Inferior parietal cortex (tissue), 1 donor: ENCODE measurements around the gene GALNT7.
A peak's percentile ranks its signal among the peaks of the same experiment; 100 is the strongest.
"Not testable (repeated sequence)": the region's sequence is repeated elsewhere in the genome, so short reads cannot be mapped to it uniquely, and the experiment has no call there.

Experiments used
- DNase-seq: peaks from one replicate; pipeline ENCODE4 v3.0.0-alpha.2; 2016; ENCODE audit errors: extremely low spot score

GALNT7 gene, protein sequence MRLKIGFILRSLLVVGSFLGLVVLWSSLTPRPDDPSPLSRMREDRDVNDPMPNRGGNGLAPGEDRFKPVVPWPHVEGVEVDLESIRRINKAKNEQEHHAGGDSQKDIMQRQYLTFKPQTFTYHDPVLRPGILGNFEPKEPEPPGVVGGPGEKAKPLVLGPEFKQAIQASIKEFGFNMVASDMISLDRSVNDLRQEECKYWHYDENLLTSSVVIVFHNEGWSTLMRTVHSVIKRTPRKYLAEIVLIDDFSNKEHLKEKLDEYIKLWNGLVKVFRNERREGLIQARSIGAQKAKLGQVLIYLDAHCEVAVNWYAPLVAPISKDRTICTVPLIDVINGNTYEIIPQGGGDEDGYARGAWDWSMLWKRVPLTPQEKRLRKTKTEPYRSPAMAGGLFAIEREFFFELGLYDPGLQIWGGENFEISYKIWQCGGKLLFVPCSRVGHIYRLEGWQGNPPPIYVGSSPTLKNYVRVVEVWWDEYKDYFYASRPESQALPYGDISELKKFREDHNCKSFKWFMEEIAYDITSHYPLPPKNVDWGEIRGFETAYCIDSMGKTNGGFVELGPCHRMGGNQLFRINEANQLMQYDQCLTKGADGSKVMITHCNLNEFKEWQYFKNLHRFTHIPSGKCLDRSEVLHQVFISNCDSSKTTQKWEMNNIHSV

GRCh38 chr4:173168396-173169177 lies at the start of gene GALNT7:
Gene GALNT7 (plus strand): TSS chr4:173168811. CDS start chr4:173168836, 25 bp downstream.
- no peak for DNase-seq

DNA sequence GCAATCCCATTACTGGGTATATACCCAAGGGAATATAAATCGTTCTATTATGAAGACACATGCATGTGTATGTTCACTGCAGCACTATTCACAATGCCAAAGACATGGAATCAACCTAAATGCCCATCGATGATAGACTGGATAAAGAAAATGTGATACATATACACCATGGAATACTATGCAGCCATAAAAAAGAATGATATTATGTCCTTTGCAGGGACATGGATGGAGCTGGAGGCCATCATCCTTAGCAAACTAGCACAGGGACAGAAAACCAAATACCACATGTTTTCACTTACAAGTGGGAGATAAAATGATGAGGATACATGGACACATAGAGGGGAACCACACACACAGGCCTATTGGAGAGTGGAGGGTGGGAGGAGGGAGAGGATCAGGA lies 49.8 kb upstream of the GALNT7 start:
- DNase-seq, result not testable (repeated sequence)

- no peak for DNase-seq
Observed at GRCh38 chr4:173119818-173120217, 48.8 kb upstream of the GALNT7 start.

DNA sequence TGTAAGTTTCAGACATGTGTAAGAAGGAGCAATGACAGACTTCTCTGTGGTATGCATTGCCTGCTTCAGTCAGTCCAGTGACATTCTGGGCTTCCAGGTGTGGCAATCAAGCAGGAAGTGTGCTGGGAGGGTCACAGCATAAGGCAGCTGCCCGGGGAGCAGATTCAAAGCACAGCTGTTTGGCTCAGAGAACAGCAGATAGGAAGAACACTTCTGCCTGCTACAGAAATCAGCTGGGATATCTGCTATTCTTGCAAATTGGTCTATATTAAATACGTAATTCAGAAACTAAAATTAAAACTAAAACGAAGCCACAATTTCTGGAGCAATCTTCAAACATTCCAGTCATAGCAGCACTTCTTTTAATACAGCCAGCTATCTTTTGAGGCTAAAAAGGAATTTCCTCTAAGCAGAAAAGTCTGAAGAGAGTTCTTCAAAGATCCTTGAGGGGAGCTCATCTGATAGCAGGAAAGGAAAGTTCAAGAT lies 47.5 kb upstream of the GALNT7 start:
- DNase-seq, result no peak

DNA sequence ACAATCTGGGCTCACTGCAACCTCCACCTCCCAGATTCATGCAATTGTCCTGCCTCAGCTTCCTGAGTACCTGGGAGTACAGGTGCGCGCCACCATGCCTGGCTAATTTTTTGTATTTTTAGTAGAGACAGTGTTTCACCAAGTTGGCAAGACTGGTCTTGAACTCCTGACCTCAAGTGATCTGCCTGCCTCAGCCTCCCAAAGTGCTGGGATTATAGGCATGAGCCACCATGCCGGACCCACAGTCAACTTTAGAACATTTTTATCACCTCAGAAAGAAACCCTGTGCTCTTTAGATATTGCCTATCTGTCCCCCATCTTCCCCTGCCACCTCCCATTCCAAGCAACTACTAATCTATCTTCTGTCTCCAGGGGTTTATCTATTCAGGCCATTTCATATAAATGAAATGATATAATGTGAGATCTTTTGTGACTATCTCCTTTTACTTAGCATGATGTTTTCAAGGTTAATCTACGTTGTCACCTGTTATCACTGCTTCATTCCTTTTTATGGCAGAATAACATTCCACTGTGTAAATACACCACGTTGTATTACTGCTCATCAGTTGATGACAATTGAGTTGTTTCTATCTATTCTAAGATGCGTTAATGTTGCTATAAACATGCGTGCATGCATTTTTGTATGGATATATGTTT lies 44.3 kb upstream of the GALNT7 start:
- no peak for DNase-seq

GRCh38 chr4:173125216-173125812 lies 43.3 kb upstream of the GALNT7 start:
- DNase-seq, result no peak

GRCh38 chr4:173128199-173128890 lies 40.3 kb upstream of the GALNT7 start:
- no peak for DNase-seq

DNA sequence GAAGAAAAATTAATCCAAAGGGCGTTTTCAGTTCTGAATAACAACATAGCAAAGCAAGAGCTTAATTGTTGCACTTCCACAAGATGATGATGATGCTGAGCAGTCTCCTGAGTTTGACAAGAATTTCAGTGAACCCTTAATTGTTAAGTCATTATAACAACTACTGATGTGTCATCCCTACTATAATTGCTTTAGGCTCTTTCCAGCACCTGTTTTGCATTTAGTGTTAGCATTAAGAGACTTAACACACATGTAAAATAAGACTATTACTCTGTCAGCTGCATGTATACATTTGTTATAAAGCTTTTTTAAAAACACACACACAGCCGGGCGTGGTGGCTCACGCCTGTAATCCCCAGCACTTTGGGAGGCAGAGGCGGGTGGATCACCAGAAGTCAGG lies 37.9 kb upstream of the GALNT7 start:
- DNase-seq, result no peak

DNA sequence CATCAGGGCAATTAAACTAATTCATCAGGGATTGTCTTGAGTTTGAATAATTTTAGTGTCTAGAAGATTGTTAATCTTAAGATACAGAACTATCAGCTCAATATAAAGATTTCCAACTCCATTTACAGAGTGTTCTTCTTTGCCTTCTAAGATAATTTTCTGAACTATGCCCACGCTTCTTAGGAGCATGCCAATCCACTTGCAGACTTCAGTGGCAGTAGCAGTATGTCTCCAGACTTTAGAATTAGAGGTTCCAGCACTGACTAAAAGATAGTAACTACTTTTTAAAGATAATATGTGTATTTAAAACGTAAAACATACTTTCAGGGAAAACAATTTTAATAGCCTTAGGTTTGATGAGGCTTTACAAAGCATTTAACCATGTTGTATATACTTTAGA lies 34.2 kb upstream of the GALNT7 start:
- DNase-seq, result no peak

DNA sequence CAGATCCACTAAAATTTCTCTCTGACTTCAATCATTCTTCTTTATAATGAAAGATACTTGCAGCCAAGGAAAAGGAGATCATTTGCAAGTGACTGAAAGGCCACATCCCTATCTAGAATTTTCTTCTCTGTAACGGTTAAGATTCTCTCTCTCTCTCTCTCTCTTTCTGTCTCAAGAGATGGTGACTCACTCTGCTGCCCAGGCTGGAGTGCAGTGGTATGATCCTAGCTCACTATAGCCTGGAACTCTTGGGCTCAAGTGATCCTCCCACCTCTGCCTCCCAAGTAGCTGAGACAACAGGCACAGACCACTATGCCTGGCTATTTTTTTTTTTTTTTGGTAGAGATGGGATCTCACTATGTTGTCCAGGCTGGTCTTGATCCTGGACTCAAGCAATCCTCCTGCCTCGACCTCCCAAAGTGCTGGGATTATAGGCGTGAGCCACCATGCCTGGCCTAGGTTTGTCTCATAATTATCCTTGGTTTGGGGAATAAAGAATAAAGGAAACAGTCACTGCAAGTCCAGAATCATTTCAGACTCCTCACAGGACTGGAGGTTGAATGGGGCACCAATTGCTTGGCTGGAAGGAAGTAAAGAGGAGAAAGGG lies 33.3 kb upstream of the GALNT7 start:
- DNase-seq, result no peak

DNA sequence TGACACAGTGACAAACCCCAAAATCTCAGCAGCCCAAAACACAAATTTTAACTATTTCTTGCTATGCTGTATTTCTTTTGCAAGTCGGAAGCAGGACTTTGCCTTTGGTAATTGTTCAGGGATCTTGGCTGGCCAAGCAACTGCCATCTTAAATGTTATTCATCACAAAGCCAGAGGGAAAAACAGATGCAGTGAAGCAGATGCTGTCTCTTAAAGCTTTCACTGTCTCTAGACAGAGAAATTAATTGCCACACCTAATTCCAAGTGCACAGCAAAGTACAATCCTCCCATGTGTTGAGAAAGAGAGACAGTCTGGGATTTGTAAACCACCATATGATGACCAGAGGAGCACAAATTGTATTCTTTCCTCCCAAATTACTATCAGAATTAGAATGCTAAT lies 30.0 kb upstream of the GALNT7 start:
- DNase-seq, result no peak

DNA sequence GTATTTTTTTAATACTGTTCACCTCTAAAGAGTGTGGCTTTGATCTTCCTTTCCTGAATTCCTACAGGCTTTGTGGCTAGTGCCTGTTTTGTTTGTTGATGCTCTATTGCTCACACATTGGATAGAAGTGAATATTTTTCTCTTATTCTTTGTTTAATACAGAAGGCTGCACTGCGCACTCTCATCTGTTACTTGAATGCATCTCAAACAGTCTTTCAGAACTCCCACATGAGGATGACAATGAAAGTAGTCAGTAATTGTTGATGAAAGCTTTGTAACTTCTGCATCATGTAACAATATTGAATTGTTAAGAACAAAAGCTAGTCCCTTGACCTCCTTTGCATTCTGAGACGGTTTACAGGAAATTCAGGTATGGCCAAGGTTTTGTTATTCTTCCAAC lies 29.1 kb upstream of the GALNT7 start:
- DNase-seq, result peak; percentile 44

DNA sequence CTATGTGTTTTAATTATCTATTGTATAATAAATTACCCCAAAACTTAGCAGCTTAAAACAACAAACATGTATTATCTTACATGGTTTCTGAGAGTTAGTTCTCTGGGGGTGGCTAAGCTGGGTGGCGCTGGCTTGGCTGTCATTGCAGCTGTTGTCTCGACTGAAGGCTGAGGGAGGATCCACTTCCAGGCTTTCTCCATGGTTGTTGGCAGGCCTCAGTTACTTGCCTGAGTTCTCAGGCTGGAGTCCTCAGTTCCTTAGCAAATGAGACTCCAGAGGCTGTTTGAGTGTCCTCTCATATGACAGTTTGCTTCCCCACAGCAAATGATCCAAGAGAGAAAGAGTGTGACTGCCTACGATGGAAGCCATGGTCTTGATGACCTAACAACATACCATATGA lies 23.5 kb upstream of the GALNT7 start:
- no peak for DNase-seq

- DNase-seq, result no peak
Observed at GRCh38 chr4:173146456-173146855, 22.2 kb upstream of the GALNT7 start.

DNA sequence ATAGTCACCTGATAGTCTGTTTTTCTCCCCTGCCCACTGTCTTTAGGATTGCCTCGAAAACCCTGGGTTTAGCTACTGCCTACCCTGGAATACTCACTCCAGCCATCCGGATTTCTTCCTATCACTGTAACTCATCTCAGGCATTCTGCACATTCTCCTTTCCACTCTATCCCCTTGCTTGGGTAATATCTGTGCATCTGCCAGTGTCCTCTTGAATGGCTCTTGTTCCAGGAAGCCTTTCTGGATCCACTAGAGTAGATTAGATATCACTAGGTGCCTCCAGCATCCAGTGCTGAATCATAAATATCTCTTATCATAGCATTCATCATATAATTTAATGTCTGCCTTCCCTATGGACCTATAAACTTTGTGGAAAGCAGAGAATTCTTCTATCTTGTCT lies 17.1 kb upstream of the GALNT7 start:
- no peak for DNase-seq

GRCh38 chr4:173152104-173152503 lies 16.5 kb upstream of the GALNT7 start:
- DNase-seq, result no peak

GRCh38 chr4:173153445-173153844 lies 15.2 kb upstream of the GALNT7 start:
- no peak for DNase-seq

DNA sequence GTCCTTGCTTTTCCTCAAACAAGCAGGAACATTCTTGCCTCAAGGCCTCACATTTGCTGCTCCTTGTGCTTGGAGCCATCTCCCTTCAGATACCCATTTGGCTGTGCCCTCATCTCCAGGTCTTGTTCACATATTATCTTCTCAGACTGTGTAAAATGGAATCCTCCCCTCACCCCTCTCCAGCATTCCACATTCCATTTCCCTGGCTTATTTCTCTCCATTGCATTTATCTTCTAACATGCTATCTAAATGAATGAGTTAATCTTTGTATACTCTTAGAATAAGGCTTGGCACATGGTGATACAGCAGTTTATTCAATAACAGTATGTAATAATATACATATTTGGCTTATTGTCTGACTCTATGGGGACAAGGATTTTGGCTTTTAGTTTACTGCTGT lies 8.8 kb upstream of the GALNT7 start:
- no peak for DNase-seq

GRCh38 chr4:173160871-173161270 lies 7.7 kb upstream of the GALNT7 start:
- no peak for DNase-seq

- no peak for DNase-seq
Observed at GRCh38 chr4:173161311-173161710, 7.3 kb upstream of the GALNT7 start.
